GM12872 (cell line): ENCODE data around the gene PPP1R16B.

ENCODE experiments used
- TF ChIP-seq, protein P1 (sequence below): IDR thresholded peaks from 3 replicates; pipeline ENCODE4 v1.5.1; 2011; ENCODE audit warnings: low read depth, mild to moderate bottlenecking, low read length, moderate library complexity; ENCODE audit not compliant: insufficient read depth

PPP1R16B gene

DNA sequence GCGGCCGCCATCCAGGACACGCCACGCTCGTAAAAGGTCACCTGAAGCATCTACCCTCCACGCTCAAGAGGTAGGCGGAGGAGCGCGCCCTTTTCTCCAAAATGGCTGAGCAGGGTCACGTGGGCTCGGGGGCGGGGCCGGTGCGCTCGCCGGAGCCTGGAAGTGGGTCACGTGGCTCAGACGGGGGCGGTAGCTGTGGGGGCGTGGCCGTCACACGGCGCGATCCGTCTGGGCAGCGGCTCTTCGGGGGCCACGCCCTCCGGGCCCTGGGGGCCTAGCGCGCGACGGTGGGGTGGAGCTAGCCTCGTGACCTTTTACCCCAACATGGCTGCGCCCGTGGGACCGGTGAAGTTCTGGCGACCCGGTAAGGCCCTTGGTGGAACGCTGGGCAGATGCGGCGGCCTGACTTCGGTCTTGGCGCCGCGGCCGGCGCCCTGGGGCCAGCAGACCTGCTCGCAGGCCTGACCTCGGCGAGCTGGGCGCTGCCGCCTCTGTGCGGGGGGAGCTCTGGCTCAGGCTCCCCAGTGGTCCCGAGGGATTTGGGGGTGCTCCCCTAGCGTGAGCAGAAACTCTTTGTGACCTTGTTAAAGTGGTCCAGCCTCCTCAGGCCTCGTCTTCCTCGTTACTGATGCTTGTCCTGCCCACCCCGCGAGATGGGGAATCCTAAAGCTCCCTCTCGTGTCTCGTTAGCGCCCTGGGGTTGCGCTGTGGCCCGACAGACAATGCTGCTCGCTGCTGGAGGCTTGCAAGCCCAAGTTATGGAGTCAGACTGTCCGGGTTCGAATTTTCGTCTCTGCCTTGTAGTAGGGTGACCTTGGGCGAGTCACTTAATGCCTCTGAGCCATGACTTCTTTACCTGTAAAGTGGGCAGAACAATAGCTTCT is 156.8 kb downstream of the PPP1R16B start, which contains the start of gene DHX35:
DHX35 (plus strand) TSS at position 301 of the 884 bp plus-strand sequence; CDS start at position 325, 24 bp downstream.
- TF ChIP-seq, protein P1, sequence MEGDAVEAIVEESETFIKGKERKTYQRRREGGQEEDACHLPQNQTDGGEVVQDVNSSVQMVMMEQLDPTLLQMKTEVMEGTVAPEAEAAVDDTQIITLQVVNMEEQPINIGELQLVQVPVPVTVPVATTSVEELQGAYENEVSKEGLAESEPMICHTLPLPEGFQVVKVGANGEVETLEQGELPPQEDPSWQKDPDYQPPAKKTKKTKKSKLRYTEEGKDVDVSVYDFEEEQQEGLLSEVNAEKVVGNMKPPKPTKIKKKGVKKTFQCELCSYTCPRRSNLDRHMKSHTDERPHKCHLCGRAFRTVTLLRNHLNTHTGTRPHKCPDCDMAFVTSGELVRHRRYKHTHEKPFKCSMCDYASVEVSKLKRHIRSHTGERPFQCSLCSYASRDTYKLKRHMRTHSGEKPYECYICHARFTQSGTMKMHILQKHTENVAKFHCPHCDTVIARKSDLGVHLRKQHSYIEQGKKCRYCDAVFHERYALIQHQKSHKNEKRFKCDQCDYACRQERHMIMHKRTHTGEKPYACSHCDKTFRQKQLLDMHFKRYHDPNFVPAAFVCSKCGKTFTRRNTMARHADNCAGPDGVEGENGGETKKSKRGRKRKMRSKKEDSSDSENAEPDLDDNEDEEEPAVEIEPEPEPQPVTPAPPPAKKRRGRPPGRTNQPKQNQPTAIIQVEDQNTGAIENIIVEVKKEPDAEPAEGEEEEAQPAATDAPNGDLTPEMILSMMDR, result peak; percentile 28; the same call in 2 of the 3 replicates

DNA sequence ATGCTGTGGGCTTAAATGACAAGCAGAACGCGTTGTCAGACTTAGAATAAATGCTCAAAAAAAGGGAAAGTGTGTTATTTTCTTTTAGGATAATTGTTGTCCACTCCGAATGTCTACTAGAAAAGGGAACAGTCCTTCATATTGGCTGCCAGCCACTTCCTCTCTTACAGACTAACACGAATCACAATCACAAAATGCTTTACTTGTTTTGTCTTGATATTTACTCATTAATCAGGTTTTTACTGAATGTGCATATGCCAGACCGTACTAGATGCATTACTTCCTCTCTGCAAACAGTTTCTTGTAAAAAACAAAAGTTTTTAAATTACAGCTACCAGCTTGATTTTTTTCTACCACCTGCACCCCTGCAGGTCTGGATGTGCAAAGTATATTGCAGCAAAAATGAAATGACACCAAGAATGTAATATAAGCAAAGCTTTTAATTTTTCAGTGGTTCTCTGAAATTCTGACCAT is 157.5 kb downstream of the PPP1R16B start:
- TF ChIP-seq, protein P1, result no peak

DNA sequence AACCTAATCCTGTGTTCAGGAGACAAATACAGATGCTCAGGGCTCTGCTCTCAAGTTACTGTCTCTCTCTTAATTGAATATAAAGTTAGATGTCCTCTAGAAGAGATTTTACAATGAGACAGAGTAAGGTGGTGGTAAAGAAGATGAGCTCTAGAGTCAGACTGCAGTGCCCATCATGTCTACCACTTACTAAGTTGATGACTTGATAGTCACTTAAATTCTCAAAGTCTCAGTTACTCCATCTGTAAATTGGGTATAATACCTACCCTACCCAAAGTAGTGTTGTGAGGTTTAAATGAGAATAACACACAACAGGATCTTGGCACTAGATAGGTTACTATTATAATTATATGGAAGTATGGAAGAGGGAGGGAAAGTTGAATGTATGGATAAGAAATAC is 158.2 kb downstream of the PPP1R16B start:
- TF ChIP-seq, protein P1, result no peak

DNA sequence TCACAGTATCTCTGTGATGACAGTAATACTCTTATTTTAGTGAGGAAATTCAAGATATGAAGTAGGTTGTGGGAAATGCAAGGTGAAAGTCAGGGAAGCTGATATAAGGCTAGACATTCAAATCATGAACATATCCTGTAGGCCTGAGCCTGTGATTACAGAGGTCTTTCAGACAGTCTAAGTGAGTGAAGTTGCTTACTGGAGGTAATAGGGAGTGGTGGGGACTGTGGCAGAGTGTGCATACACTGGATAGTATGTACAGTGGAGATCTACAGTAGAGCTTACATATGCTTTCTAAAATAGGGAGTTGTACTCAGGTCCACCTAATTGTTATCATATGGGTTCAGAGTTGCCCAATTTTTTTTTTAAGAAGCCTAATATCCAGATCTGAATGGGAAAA is 159.8 kb downstream of the PPP1R16B start:
- TF ChIP-seq, protein P1, result no peak

DNA sequence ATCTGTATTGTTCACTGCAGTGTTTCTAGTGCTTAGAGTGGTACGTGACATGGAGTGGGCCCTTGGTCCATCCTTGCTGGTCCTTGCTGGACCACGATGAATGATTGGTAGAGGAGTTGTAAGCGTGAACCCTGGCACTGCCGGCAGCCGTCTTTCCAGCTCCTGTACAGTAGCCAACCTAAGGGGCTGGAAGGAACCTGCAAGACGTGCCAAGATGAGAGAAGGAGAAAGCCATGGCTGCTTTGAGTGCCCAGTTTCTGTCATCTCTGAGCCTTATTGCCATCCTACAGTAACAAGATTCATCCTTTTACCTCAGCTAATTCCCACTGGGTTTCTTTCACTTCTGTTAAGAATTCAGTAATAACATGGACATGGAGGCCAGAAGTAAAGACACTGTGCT is 162.6 kb downstream of the PPP1R16B start:
- TF ChIP-seq, protein P1, result no peak

DNA sequence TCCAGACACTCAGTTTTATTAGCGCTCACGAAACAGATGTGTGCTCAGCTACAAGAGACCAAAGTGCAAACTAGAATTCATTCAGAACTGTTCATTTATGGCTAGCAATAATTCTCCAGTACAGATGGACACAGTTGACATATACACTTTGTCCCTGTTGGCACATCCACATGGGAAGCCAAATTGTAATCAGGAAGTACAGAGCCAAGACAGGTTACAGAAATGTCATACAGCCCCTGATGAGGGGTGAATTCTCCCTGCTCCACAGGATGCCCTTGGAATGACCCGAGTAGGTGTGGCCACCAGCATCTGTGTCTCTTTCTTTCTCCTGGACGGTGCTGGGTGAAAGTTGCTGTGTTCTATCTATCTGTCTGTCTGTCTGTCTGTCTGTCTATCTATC is 164.2 kb downstream of the PPP1R16B start:
- TF ChIP-seq, protein P1, result no peak

DNA sequence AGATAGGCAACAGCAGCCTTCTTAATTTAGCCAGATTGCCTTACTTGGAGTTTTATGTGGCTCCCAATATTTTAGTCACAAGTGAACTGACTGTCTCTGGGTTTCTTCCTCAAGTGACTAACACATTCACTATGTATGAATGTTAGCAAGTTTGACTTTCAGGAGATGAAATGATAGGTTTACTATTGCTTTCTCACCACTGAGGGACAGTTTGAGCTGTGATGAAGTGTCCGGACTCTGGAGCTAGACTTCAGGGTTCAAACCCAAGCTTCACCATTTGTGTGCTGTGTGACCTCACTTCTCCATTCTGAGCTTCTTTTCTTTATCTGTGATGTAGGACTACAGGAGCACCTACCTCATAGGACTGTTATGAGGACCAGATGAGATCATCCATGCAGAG is 164.8 kb downstream of the PPP1R16B start:
- TF ChIP-seq, protein P1, result no peak
